GM11168 (cell line): ENCODE measurements around the gene ADI1.
"Not testable (repeated sequence)": the region's sequence is repeated elsewhere in the genome, so short reads cannot be mapped to it uniquely, and the experiment has no call there.

Experiments
- in situ Hi-C: fragments of 300-500 bp; cut with MboI; formaldehyde crosslinking; loops from one replicate; pipeline ENCODE4 v1.12.0; 2022; ENCODE audit warnings: low sequenced_read_pairs; ENCODE audit not compliant: unreplicated experiment

Gene ADI1

DNA sequence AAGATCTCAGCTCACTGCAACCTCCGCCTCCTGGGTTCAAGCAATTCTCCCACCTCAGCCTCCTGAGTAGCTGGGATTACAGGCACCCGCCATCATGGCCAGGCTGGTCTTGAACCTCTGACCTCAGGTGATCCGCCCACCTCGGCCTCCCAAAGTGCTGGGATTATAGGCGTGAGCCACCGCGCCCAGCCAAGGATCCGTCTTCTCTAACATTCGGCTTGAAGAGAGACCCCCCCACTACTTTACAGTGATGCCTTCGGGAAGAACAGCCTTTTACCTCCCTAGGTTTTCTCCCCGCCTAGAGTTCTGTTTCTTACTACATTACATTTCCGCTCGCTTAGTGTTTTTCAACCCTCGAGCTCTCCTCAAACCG lies 22.6 kb downstream of the ADI1 start:
- in situ Hi-C loops = not testable (repeated sequence)

DNA sequence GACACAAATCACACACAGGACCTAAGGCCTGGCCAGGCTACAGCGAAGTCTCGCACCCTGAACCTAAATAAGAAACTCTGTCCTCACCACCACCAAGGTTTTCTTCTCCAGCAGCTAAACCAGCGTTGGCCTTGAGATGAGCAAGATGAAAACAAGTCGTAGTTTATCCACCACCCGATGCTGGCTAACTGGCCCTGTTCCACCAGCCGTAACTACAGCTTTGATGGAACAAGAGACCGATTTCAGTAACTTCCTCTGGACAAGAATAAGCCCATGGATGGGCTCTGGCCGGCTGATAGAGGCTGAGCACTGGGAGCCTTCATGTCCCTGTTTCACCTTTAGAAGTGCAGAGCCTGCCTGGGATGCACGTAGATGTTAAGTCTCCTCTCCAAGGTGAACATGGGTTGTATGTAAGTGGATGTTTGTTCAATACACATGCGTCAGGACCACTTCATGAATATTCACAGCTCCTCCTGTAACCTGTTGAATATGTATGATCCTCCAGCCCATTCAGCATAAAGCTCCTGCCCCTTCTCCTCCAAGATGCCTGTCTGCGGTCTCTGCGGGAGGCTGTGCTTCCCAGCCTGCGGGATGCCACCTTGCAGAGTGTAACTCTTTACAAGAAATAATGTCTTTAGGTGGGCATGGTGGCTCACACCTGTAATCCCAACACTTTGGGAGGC lies 24.2 kb downstream of the ADI1 start:
- in situ Hi-C loops = no loop called here

DNA sequence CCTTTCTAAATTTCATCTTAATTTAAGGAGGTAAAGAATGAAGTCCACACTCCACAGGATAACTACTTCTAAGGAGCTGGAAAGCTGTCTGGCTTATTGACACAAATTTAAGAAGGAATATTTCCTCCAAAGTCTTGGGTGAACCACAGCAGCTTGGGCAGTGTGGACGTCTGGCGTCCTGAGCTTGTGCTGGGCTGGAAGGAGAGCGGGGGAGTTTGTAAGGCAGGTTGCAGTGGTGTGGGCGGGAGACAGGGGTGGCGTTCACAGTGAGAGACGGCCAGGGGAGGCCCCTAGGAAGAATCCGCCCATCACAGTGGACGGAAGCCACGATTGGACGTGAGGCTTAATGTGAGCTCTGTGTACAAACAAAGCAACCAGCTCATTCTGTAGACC lies 25.7 kb downstream of the ADI1 start:
- in situ Hi-C loops = no loop called here

DNA sequence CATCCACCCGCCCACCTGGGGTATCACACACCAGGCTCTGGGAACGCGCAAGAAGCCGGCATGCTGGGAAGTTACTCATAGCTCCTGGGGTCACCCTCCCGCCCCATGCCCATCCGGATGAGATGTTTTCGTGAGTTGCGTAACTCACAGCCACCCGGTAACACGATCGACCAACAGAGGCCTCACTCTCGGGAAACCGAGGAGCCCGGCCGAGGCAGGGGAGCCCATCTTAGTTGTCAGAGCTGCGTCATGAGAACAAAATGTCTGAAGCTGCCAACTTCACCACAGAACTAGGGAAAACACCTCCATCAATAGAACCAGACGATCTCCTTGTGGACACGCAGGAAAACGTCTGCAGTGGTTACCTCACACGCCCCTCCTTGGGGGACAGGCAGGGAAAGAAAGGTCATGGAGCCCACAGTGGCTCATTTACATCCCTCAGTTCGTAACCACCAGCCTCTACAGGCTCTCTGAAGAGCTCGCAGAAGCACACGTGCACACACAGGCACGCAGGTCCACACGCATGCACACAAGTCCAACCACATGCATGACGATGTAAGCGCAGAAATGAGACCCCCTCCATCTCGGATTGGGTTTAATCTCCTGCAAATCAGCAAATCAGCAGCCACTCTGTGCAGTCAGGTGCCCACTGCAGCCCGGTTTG lies 26.2 kb downstream of the ADI1 start:
- in situ Hi-C loops = no loop called here

- in situ Hi-C loops = not testable (repeated sequence)
Observed at GRCh38 chr2:3492475-3492787, 26.9 kb downstream of the ADI1 start.

DNA sequence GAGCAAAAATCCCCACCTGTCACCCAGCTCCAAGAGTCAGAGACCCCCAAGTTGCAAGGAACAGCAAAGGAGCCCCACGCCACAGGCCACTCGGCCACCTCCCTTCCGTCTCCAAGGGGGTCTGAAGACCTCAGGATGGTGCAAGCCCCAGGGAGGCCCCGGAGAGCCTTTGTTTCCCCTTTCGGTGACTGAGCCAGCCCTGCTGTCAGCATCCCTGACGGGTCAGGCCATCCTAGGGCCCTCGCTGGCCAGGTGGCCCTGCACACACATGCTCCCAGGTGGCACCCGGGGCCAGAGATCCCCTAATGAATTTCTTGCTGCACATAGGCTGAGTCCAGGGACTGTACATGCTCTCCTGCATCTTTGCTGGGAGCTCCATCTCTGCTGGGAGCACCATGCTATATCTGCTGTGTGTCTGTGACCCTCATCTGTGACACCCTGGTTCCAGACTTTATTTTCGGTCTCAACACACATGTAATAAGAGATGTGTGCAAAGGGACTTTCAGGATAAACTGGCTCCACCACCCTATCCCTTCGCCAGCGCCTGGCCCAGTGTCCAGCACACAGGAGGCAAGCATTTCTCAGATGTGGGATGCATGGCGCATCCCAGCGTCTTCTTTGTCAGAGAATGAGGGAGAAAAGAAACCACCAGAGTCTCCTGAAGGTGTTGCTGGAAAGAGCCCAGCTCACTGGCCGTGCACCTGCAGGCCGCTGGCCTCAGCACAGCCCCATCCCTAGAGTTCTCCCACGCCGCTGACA lies 27.4 kb downstream of the ADI1 start:
- in situ Hi-C loops = no loop called here

- in situ Hi-C loops = no loop called here
Observed at GRCh38 chr2:3491306-3491705, 28.0 kb downstream of the ADI1 start.

- in situ Hi-C loops = no loop called here
Observed at GRCh38 chr2:3490191-3491170, 28.9 kb downstream of the ADI1 start.

- in situ Hi-C loops = no loop called here
Observed at GRCh38 chr2:3489764-3490115, 29.6 kb downstream of the ADI1 start.

DNA sequence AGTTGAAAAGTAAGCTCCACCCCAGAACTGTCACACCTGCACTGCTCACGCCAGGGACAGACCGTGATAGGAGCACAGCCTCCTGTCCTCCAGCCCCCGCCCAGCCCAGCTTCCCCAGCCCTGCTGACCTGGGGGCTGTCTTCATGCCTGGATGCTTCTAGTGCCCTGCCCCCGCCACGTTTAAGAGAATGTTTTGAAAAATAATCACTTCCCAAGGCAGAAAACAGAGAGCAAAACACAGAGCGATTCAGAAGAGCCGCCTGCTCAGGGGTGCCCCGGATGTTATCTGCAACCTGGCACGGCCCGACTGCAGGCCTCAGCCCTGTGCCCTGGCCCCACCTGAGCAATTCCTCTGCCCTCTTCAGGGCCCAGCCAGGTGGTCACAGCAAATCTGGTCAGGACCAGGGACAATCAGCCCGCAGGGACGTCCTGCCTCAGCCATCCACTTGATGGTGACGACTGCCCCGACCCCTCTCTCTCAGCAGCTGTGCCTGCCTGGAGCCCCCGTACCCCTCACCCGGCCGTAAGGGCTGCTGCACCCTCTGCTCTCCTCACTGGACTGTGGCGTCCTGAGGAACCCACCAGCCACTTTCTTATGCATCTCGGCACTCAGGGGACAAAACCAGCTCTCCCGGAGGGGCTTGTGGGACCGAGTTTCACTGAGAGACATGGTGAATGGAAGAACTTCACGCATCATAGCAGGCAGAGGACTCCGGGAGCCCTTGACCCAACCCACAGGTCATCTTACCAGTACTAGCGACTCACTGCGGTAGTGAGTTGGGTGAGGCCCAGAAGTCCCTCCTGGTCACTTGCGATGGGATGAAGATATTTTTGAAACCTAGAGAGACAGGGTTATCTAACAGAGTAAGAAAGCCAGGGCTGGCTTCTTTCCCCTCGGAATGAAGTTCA lies 30.2 kb downstream of the ADI1 start:
- in situ Hi-C loops = no loop called here

DNA sequence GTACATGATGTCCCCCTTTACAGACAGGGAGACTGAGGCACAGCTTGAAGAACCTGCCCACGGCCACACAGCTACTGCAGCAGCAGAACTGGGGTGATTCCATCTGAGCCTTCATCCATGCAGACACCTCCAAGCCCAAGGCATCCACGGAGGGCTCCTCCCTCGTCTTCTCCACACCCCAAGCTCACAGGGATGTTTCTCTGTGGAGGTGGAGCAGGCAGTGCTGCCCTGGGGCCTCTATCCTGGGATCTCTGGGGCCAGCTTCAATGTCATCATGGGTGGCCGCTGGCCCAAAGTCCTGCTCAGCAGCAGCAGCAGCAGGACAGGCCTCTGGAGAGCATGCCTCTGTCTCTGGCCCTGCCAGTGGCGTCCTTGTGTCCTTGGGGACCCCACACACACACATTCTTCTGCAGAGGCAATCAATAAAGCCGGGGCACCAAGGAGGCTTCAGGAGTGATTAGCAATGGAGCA lies 31.2 kb downstream of the ADI1 start:
- in situ Hi-C loops = no loop called here

DNA sequence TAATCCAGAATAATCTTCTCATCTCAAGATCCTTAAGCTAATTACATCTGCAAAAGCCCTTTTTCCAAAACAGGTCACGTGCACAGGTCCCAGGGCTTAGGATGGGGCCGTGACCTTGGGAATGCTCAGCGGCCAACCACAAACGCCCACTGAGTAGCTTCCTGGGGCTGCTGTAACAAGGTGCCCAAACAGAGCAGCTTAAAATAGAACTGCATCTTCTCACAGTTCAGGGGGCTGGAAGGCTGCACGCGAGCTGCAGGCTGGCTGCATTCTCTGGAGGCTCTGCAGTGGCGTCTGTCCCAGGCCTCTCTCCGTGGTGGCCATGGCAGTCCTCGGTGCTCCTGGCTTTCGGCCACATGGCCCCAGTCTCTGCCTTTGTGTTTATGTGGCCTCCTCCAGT lies 31.9 kb downstream of the ADI1 start:
- in situ Hi-C loops = no loop called here

DNA sequence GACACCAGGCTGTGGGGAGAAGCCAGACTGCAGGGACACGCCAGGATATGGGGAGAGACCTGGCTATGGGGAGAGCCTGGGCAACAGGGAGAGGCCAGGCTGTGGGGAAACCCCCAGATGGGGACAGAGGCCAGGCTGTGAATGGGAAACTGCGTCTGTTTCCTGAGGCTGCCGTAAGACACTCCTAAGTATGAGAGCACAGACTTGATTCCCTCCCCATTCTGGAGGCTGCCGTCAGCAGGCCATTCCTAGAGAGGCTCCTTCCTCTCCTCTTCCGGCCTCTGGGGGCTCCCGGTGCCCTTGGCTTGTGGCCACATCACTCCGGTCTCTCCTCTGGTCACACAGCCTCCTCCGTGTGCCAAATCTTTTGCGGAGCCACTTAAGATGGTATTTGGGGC lies 32.3 kb downstream of the ADI1 start:
- in situ Hi-C loops = no loop called here

GRCh38 chr2:3486047-3487027 lies 33.0 kb downstream of the ADI1 start:
- in situ Hi-C loops = no loop called here

- in situ Hi-C loops = no loop called here
Observed at GRCh38 chr2:3485166-3485565, 34.2 kb downstream of the ADI1 start.

GRCh38 chr2:3483986-3484960 lies 35.1 kb downstream of the ADI1 start:
- in situ Hi-C loops = no loop called here
